ENCODE measurements around the gene PDGFC. TPM values are rescaled to one million over a fixed set of nuclear protein-coding genes. Genes with fewer than 3 reads are reported as not detected.

PDGFC gene
- total and polyA plus RNA-seq, 2 donors (not counting 3 experiments of a cell fraction or from before 2014, with no cell fraction given): 2.7 to 5.3 TPM

GRCh38 chr4:156959298-156959702, 12.3 kb downstream of the PDGFC start:
- no TSS peak for BruUV-seq (replicated peaks)
- ChIA-PET POLR2A (no interaction called here), CTCF (interaction anchor here (1.4 to 1.8 kb wide), 2 partner anchors 9 to 484 kb away, joined by 6 to 7 read pairs; no protein-coding TSS in a partner anchor)
- Histone ChIP-seq H3K27me3 (ENCODE audit: control insufficient read depth in 2 of 2, insufficient read depth in 2 of 2, low read length in 2 of 2) (no peaks in the 10 kb centered on the region), H3K27ac (ENCODE audit: insufficient read depth, low read depth, low read length) (no peak overlapping the region), H4K20me1 (replicated peaks; ENCODE audit: control insufficient read depth, extremely low read depth, insufficient read depth, low read length) (no peaks in the 10 kb centered on the region), H3K36me3 (ENCODE audit: control insufficient read depth in 2 of 2, extremely low read depth in 1 of 2, insufficient read depth in 2 of 2, low read length in 2 of 2) (no peaks in the 10 kb centered on the region), H3K4me3 (replicated peaks in 1 of 3; ENCODE audit: insufficient read depth in 1 of 3, low read depth in 1 of 3, low read length in 3 of 3) (no peak overlapping the region), H3K79me2 (ENCODE audit: control insufficient read depth, insufficient read depth, low read length) (peaks cover 2% of the 10 kb centered on the region), H3K9me3 (replicated peaks; ENCODE audit: control insufficient read depth, insufficient read depth, low read length) (no peaks in the 10 kb centered on the region), H3K4me1 (ENCODE audit: control insufficient read depth, extremely low read depth, insufficient read depth, low read length) (peaks cover 5% of the 10 kb centered on the region), H3K4me2 (ENCODE audit: insufficient read depth, low read length) (no peak overlapping the region), H3K9me1 (replicated peaks; ENCODE audit: control insufficient read depth, extremely low read depth, insufficient read depth, low read length) (no peaks in the 10 kb centered on the region), H3K9ac (replicated peaks; ENCODE audit: extremely low read depth, insufficient read depth, low read length) (no peak overlapping the region), H2AFZ (ENCODE audit: low read depth, low read length) (no peak overlapping the region)
- dilution Hi-C loops (cut with MboI; ENCODE audit: extremely low pct_ligation_motif_present, low sequenced_read_pairs): no loop called here
- FAIRE-seq (no peak), DNase-seq (ENCODE audit: low read depth, low spot score) (no peak)
- TF ChIP-seq MYC (IDR thresholded peaks at IDR 0.05; ENCODE audit: low read depth, low read length) (no peak), POLR2AphosphoS5 (IDR thresholded peaks at IDR 0.05; ENCODE audit: insufficient read depth, low read depth, low read length) (no peak), EZH2 (IDR thresholded peaks at IDR 0.05; ENCODE audit: borderline replicate concordance, low read depth, low read length, severe bottlenecking) (no peak), CTCF (IDR thresholded peaks at IDR 0.05; ENCODE audit: extremely low read depth in 1 of 2, insufficient read depth in 1 of 2, low read depth in 1 of 2, low read length in 2 of 2) (no peak), JUN (IDR thresholded peaks at IDR 0.05; ENCODE audit: borderline replicate concordance, insufficient read depth, insufficient read length, low read depth) (no peak)
- intact Hi-C loops (cut with micrococcal nuclease): no loop called here

Measured in endothelial cell of umbilical vein (primary cell).